ENCODE data around the gene SLC1A3.

SLC1A3 gene

GRCh38 chr5:36710039-36710438 is 103.6 kb downstream of the SLC1A3 start:
- no peak for DNase-seq (ENCODE audit: extremely low read depth in 1 of 2, low read depth in 1 of 2)

DNA sequence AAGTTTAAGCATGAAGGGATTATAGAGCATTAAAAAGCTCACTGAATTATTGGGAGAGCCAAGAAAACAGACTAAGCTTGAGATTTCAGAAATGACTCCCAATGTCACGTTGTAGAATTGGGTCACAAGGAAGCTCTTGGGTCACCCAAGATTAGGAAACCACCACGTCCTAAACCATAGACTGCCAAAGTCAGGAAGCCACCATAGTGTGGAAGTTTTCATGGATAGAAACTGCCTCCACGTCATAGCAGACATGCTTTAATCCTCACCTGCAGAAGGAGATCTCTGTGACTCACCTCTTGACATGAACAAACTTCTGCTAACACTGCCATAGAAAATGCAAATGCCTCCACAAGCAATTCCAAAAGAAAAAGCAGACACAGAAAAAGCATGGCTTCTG is 106.3 kb downstream of the SLC1A3 start:
- no peak for DNase-seq (ENCODE audit: extremely low read depth in 1 of 2, low read depth in 1 of 2)

GRCh38 chr5:36713541-36713940 is 107.1 kb downstream of the SLC1A3 start:
- no peak for DNase-seq (ENCODE audit: extremely low read depth in 1 of 2, low read depth in 1 of 2)

DNA sequence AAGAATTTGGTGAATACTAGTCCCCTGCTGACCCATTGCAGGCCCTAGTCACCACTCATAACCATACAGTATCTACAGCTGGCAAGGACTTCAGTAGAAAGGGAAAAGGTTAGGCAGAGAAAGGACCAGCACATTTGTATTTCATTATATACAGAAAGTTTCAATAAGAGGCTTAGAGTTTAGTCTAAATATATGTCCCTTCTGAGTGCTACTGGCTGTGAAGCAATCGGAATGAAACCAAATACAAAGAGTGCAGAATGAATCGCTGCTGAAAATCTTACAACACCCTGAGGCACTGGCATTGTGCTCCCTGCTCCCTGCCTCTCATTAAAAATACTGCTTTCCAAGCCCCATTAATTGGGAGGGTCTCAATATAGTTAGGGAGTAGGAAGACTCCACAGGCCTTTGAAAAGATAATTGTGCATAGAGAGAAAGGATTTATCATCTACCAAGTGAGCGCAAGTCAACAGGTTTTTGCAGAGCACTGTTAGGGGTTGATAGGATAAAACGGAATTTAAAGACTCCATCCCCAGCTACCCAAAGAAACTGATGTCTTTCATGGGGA is 110.8 kb downstream of the SLC1A3 start:
- no peak for DNase-seq (ENCODE audit: extremely low read depth in 1 of 2, low read depth in 1 of 2)

DNA sequence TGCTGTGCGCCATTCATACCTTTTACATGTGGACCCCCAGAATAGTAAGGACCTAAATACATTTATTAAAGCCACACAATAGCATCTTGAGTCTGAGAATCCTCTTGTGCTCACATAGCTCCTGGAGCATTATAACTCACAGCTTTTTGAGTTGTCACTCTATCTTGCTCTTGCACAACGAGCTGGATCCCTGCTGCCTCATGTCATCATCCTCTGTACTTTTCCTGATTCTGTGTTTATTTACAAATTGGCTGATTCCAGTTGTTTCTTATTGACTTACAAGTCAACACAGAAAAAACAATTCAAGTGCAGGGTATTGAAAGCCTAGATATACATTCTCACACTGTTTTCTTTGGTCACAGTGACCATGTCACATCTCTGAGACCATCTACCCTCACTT is 112.9 kb downstream of the SLC1A3 start:
- DNase-seq (ENCODE audit: extremely low read depth in 1 of 2, low read depth in 1 of 2): no peak

GRCh38 chr5:36720688-36721087 is 114.3 kb downstream of the SLC1A3 start:
- no peak for DNase-seq (ENCODE audit: extremely low read depth in 1 of 2, low read depth in 1 of 2)

DNA sequence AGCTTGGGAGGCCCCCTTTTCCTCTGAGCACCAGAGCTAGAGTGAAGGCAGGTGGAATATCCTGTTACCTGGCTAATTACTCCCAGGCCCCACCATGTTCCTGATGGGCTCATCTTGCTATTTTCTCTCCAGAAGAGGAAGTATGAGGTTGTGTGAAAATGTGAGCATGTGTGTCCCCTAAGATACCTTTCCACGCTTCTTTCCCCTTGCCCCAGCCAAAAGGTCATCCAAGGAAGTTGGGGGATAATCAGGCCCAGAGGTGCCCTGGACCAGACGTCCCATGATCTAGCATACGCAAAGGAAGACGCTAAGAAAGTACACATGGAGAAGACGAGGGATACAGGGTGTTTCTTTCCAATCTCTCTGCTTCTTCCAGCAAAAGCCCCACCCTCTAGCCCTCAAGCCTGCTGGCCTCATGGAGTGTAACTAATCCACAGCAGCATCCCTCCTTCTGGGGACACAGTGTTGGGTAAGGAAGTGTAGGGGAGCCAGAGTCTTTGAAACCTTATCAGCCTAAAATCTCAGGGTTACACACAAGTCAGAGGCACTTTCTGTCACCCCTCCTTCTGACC is 115.3 kb downstream of the SLC1A3 start:
- no peak for DNase-seq (ENCODE audit: extremely low read depth in 1 of 2, low read depth in 1 of 2)

DNA sequence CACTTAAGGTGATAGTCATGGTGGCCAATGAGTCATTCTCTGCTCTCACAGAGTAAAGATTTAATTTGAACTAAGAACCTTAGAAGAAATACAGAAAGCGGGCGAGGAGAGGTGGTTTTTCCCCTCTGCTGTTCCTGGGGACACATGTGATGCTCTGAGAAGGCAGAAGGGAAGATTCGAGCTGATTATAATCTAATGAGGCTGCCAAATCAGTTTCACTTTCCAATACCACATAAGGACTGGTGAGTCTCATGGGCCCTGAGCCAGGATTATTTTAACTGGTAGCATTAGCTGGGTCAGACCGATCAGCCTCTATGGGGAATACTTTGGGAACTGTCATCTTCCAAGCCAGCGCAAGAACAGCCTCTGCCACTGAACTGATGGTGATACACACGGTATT is 116.5 kb downstream of the SLC1A3 start:
- no peak for DNase-seq (ENCODE audit: extremely low read depth in 1 of 2, low read depth in 1 of 2)

- no peak for DNase-seq (ENCODE audit: extremely low read depth in 1 of 2, low read depth in 1 of 2)
Observed at GRCh38 chr5:36723912-36724311, 117.5 kb downstream of the SLC1A3 start.

GRCh38 chr5:36724467-36725332 is 118.3 kb downstream of the SLC1A3 start:
- peak in 1 of 2 donors; percentile 2 for DNase-seq (ENCODE audit: extremely low read depth in 1 of 2, low read depth in 1 of 2)

DNA sequence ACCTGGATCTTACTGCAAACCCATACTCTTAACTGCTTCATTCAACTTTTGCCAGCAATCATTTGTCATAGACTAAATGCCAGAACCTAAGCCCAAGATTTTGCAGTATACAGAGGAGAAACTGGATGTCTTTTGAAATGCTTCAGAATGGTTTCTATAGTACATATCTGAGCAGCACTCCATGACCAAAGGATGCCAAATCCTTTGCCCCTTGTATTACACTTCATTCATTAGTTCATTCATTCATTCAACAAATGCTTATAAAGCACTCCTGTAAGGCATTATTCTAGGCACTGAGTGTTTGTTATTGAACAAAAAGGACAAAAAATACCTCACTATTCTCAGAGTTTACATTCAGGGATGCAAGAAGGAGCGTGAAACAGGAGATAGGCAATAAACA is 119.9 kb downstream of the SLC1A3 start:
- DNase-seq (ENCODE audit: extremely low read depth in 1 of 2, low read depth in 1 of 2): no peak

- no peak for DNase-seq (ENCODE audit: extremely low read depth in 1 of 2, low read depth in 1 of 2)
Observed at GRCh38 chr5:36726767-36727166, 120.4 kb downstream of the SLC1A3 start.

DNA sequence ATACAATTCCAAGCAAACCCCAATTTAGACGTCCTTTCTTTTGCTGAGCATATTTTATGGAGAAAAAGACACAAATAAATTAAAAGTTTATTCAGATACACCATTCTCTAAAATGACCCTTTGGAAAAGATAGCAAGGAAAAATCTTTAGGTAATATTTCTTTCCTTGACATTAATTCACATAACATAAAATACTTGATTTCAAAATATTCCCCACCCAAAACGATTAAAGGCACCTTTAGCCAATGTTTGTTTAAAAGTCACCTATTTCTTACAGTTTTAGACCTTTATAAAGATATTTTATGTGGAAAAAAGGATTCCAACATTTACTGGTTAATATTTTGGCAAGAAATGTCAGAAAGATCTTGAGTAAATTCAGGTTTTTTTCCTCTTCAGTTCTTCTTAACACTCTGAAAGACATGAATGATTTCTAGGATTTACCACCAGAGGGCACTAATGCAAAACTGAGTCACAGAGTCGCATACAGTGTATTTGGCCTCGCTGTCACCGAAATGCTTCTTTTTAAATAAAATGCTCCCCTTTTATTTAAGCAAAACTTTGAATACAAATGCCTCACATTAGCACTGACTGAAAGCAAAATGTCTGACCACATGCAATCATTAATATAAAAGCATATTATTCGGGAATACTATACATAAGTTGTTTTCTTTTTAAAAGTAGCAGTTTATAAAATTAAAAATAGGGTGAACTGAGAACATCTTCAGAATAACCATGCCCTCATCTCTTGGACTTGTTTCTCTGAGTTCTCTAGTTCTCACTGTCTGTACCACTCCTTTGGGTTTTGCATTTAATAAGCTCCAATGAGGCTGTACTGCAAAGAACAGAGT is 122.5 kb downstream of the SLC1A3 start:
- no peak for DNase-seq (ENCODE audit: extremely low read depth in 1 of 2, low read depth in 1 of 2)

- DNase-seq (ENCODE audit: extremely low read depth in 1 of 2, low read depth in 1 of 2): no peak
Observed at GRCh38 chr5:36730537-36731216, 124.3 kb downstream of the SLC1A3 start.

DNA sequence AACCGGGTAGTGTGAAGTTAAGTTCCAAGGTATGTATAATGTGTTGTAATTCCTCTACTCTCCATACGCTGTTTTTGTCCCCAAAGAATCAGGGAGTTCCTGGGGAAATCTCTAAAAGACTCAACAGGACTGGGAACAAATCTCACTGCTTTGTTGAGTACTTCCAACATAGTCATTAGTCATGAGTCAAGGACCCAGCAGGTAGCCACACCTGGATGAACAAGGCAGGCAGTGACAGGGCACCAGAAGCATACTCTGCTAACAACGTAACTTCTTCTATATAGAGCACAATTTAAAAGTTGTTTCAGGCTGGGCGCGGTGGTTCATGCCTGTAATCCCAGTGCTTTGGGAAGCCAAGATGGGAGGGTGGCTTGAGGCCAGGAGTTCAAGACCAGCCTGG is 126.8 kb downstream of the SLC1A3 start:
- DNase-seq (ENCODE audit: extremely low read depth in 1 of 2, low read depth in 1 of 2): no peak

GRCh38 chr5:36734422-36734821 is 128.0 kb downstream of the SLC1A3 start:
- DNase-seq (ENCODE audit: extremely low read depth in 1 of 2, low read depth in 1 of 2): no peak

- DNase-seq (ENCODE audit: extremely low read depth in 1 of 2, low read depth in 1 of 2): no peak
Observed at GRCh38 chr5:36735891-36736290, 129.5 kb downstream of the SLC1A3 start.
